ENCODE results near the gene TTBK2. TPM values are rescaled to one million over a fixed set of nuclear protein-coding genes. Genes with fewer than 3 reads are reported as not detected.
A peak's percentile ranks its signal among the peaks of the same experiment; 100 is the strongest.

Gene TTBK2
- total and polyA plus RNA-seq, 2 experiments from 2014 or later: 11.9 to 29.0 TPM

GRCh38 chr15:42704492-42704926 lies 216.1 kb downstream of the TTBK2 start:
- Histone ChIP-seq H3K36me3 (no peaks in the 10 kb centered on the region), H3K9me3 (ENCODE audit: low read depth) (no peaks in the 10 kb centered on the region)
- DNase-seq (ENCODE audit: low read depth in 1 of 2, low spot score in 1 of 2): peak; percentile 81 to 86

GRCh38 chr15:42696626-42697025 lies 224.0 kb downstream of the TTBK2 start:
- H3K27ac ChIP-seq: no peak overlapping the region
- no peak overlapping the region for H3K4me3 ChIP-seq
- DNase-seq (ENCODE audit: low read depth in 1 of 2, low spot score in 1 of 2): no peak
- H3K27me3 ChIP-seq: no peaks in the 10 kb centered on the region
- no peaks in the 10 kb centered on the region for H3K36me3 ChIP-seq
- TF ChIP-seq CTCF (IDR thresholded peaks at IDR 0.05; ENCODE audit: low read depth, low read length): no peak
- H3K9me3 ChIP-seq (ENCODE audit: low read depth): no peaks in the 10 kb centered on the region
- no peaks in the 10 kb centered on the region for H3K4me1 ChIP-seq (ENCODE audit: low read depth)

More at GRCh38 chr15:42704492-42704926, 216.1 kb downstream of the TTBK2 start:
- Histone ChIP-seq H3K4me3 (no peak overlapping the region), H3K27me3 (no peaks in the 10 kb centered on the region), H3K27ac (no peak overlapping the region), H3K4me1 (ENCODE audit: low read depth) (no peaks in the 10 kb centered on the region)
- peak; percentile 94 for TF ChIP-seq CTCF (IDR thresholded peaks at IDR 0.05; ENCODE audit: low read depth, low read length)

- Histone ChIP-seq H3K27ac (no peak overlapping the region), H3K9me3 (ENCODE audit: low read depth) (no peaks in the 10 kb centered on the region), H3K27me3 (no peaks in the 10 kb centered on the region), H3K36me3 (no peaks in the 10 kb centered on the region), H3K4me1 (ENCODE audit: low read depth) (no peaks in the 10 kb centered on the region), H3K4me3 (no peak overlapping the region)
- DNase-seq (ENCODE audit: low read depth in 1 of 2, low spot score in 1 of 2): no peak
- TF ChIP-seq CTCF (IDR thresholded peaks at IDR 0.05; ENCODE audit: low read depth, low read length): no peak
Observed at GRCh38 chr15:42695527-42696071, 225.0 kb downstream of the TTBK2 start.

- no peaks in the 10 kb centered on the region for H3K36me3 ChIP-seq
- no peak for DNase-seq (ENCODE audit: low read depth in 1 of 2, low spot score in 1 of 2)
- H3K27ac ChIP-seq: no peak overlapping the region
- H3K4me1 ChIP-seq (ENCODE audit: low read depth): no peaks in the 10 kb centered on the region
- TF ChIP-seq CTCF (IDR thresholded peaks at IDR 0.05; ENCODE audit: low read depth, low read length): no peak
- H3K9me3 ChIP-seq (ENCODE audit: low read depth): no peaks in the 10 kb centered on the region
- H3K4me3 ChIP-seq: no peak overlapping the region
- H3K27me3 ChIP-seq: no peaks in the 10 kb centered on the region
Observed at GRCh38 chr15:42694398-42694797, 226.2 kb downstream of the TTBK2 start.

- Histone ChIP-seq H3K27ac (no peak overlapping the region), H3K27me3 (no peaks in the 10 kb centered on the region), H3K4me3 (no peak overlapping the region), H3K36me3 (no peaks in the 10 kb centered on the region), H3K9me3 (ENCODE audit: low read depth) (no peaks in the 10 kb centered on the region), H3K4me1 (ENCODE audit: low read depth) (no peaks in the 10 kb centered on the region)
- no peak for TF ChIP-seq CTCF (IDR thresholded peaks at IDR 0.05; ENCODE audit: low read depth, low read length)
- no peak for DNase-seq (ENCODE audit: low read depth in 1 of 2, low spot score in 1 of 2)
Observed at GRCh38 chr15:42693942-42694341, 226.6 kb downstream of the TTBK2 start.

Measured in cardiac muscle cell (in vitro differentiated cells and primary cell).